Neuronal stem cell (in vitro differentiated cells): ENCODE results near the gene OPN1MW3.

Experiments
- DNase-seq: peaks from one replicate; pipeline ENCODE4 v3.0.0-alpha.2; 2013; ENCODE audit warnings: low spot score
- H2AFZ ChIP-seq: one replicate; pipeline ENCODE4 v1.6.1; 2013; ENCODE audit warnings: mild to moderate bottlenecking, low read length, inconsistent platforms
- H2AK5ac ChIP-seq: 2 replicates; pipeline ENCODE4 v1.6.1; 2013; ENCODE audit warnings: low read depth, mild to moderate bottlenecking, inconsistent platforms, low read length, moderate library complexity, mixed read lengths
- H2BK120ac ChIP-seq: 2 replicates; pipeline ENCODE4 v1.6.1; 2013; ENCODE audit warnings: low read depth, mild to moderate bottlenecking, inconsistent platforms, low read length, moderate library complexity, mixed read lengths
- H2BK12ac ChIP-seq: one replicate; pipeline ENCODE4 v1.6.1; 2013; ENCODE audit warnings: low read length, inconsistent platforms
- H2BK15ac ChIP-seq: 2 replicates; pipeline ENCODE4 v1.6.1; 2013; ENCODE audit warnings: mild to moderate bottlenecking, low read length, inconsistent platforms, mixed read lengths
- H2BK5ac ChIP-seq: one replicate; pipeline ENCODE4 v1.6.1; 2013; ENCODE audit warnings: inconsistent platforms, mild to moderate bottlenecking, low read length, moderate library complexity
- H3K14ac ChIP-seq: one replicate; pipeline ENCODE4 v1.6.1; 2013; ENCODE audit warnings: low read length, inconsistent platforms
- H3K18ac ChIP-seq: 2 replicates; pipeline ENCODE4 v1.6.1; 2013; ENCODE audit warnings: low read length, inconsistent platforms
- H3K23ac ChIP-seq: 2 replicates; pipeline ENCODE4 v1.6.1; 2013; ENCODE audit warnings: low read depth, mild to moderate bottlenecking, mixed read lengths, low read length, inconsistent platforms; ENCODE audit not compliant: poor library complexity
- H3K27ac ChIP-seq: replicated peaks from 3 replicates; pipeline ENCODE4 v1.5.1; 2013; ENCODE audit warnings: low read length, inconsistent platforms
- H3K27me3 ChIP-seq, 3 experiments: 2 replicates each; pipeline ENCODE4 v1.6.1; 2013; ENCODE audit warnings: low read length in 3 of 3, mild to moderate bottlenecking in 2 of 3, inconsistent platforms in 1 of 3, low read depth in 1 of 3, mixed read lengths in 1 of 3, moderate library complexity in 1 of 3; ENCODE audit not compliant: control insufficient read depth in 3 of 3, insufficient read depth in 3 of 3
- H3K36me3 ChIP-seq, 2 donors: replicated peaks in 1 of 2; 2 replicates each; pipeline ENCODE4 v1.6.1; 2013; ENCODE audit warnings: low read length in 2 of 2; ENCODE audit not compliant: control insufficient read depth in 2 of 2, insufficient read depth in 2 of 2
- H3K4ac ChIP-seq: 2 replicates; pipeline ENCODE4 v1.6.1; 2013; ENCODE audit warnings: inconsistent platforms, mild to moderate bottlenecking, low read length, moderate library complexity
- H3K4me1 ChIP-seq, 2 donors: 1 replicate in 1 of 2; 2 replicates in 1 of 2; pipeline ENCODE4 v1.6.1; 2013; ENCODE audit warnings: low read length in 2 of 2, low read depth in 1 of 2; ENCODE audit not compliant: control insufficient read depth in 2 of 2, insufficient read depth in 1 of 2
- H3K4me2 ChIP-seq: one replicate; pipeline ENCODE4 v1.6.1; 2013; ENCODE audit warnings: mild to moderate bottlenecking, low read length, inconsistent platforms; ENCODE audit not compliant: insufficient read depth, poor library complexity, severe bottlenecking
- H3K4me3 ChIP-seq, 2 donors: 2 replicates each; pipeline ENCODE4 v1.5.1; 2013; ENCODE audit warnings: low read length in 2 of 2, mild to moderate bottlenecking in 2 of 2, inconsistent platforms in 1 of 2, moderate library complexity in 1 of 2
- H3K79me1 ChIP-seq: one replicate; pipeline ENCODE4 v1.6.1; 2013; ENCODE audit warnings: low read depth, mild to moderate bottlenecking, inconsistent platforms, low read length, moderate library complexity
- H3K9ac ChIP-seq: one replicate; pipeline ENCODE4 v1.6.1; 2013; ENCODE audit warnings: mild to moderate bottlenecking, low read depth, low read length, inconsistent platforms; ENCODE audit not compliant: poor library complexity
- H3K9me3 ChIP-seq, 2 donors: replicated peaks in 1 of 2; 2 replicates each; pipeline versions ENCODE3 to v1.6.1; 2013; ENCODE audit warnings: low read length in 2 of 2, mild to moderate bottlenecking in 2 of 2, inconsistent platforms in 1 of 2, low read depth in 1 of 2, mixed read lengths in 1 of 2, moderate library complexity in 1 of 2; ENCODE audit not compliant: control insufficient read depth in 2 of 2, insufficient read depth in 1 of 2
- H4K8ac ChIP-seq: one replicate; pipeline ENCODE4 v1.6.1; 2013; ENCODE audit warnings: low read depth, mild to moderate bottlenecking, inconsistent platforms, low read length, moderate library complexity
- H4K91ac ChIP-seq: one replicate; pipeline ENCODE4 v1.6.1; 2013; ENCODE audit warnings: low read length, low read depth, mild to moderate bottlenecking, inconsistent platforms; ENCODE audit not compliant: poor library complexity
- WGBS, 2 donors: extraction: QIAGEN DNeasy Blood & Tissue Kit; methylation state at CpG; one replicate each; pipeline ENCODE4 v1.1.7; 2013; ENCODE audit warnings: missing lambda C conversion rate in 2 of 2, mixed read lengths in 1 of 2; ENCODE audit not compliant: insufficient read length in 2 of 2, insufficient replicate concordance in 1 of 2; ENCODE audit errors: extremely low coverage in 2 of 2; 5-methylcytosine and 5-hydroxymethylcytosine counted together

OPN1MW3 gene

GRCh38 chrX:154320406-154320805 lies 63.0 kb downstream of the OPN1MW3 start:
- Histone ChIP-seq H3K4ac (no peak overlapping the region), H2AFZ (no peak overlapping the region), H2BK5ac (no peak overlapping the region), H3K4me1 (no peaks in the 10 kb centered on the region), H2BK15ac (no peak overlapping the region), H3K14ac (no peak overlapping the region), H3K27me3 (peaks cover 0 to 54% (median 0%) of the 10 kb centered on the region in 3 experiments), H2BK12ac (no peak overlapping the region), H4K8ac (no peak overlapping the region), H3K23ac (no peak overlapping the region), H3K36me3 (no peaks in the 10 kb centered on the region), H2BK120ac (no peak overlapping the region), H3K27ac (no peak overlapping the region), H3K9me3 (no peaks in the 10 kb centered on the region), H3K4me2 (no peak overlapping the region), H3K4me3 (no peak overlapping the region), H2AK5ac (no peak overlapping the region), H4K91ac (no peak overlapping the region), H3K18ac (no peak overlapping the region), H3K79me1 (no peaks in the 10 kb centered on the region), H3K9ac (no peak overlapping the region)
- no peak for DNase-seq
- no CpG with 5 or more reads among the region's 11 CpGs for WGBS, 2 donors
